GM19328 (cell line): ENCODE results near the gene NTN4.
"Not testable (repeated sequence)": the region's sequence is repeated elsewhere in the genome, so short reads cannot be mapped to it uniquely, and the experiment has no call there.

Source experiments
- ATAC-seq: cut with Tn5 transposase; IDR thresholded peaks from one replicate; pipeline ENCODE4 v1.9.1; 2021; ENCODE audit warnings: mild to moderate bottlenecking, moderate library complexity; ENCODE audit not compliant: unreplicated experiment

Gene NTN4

DNA sequence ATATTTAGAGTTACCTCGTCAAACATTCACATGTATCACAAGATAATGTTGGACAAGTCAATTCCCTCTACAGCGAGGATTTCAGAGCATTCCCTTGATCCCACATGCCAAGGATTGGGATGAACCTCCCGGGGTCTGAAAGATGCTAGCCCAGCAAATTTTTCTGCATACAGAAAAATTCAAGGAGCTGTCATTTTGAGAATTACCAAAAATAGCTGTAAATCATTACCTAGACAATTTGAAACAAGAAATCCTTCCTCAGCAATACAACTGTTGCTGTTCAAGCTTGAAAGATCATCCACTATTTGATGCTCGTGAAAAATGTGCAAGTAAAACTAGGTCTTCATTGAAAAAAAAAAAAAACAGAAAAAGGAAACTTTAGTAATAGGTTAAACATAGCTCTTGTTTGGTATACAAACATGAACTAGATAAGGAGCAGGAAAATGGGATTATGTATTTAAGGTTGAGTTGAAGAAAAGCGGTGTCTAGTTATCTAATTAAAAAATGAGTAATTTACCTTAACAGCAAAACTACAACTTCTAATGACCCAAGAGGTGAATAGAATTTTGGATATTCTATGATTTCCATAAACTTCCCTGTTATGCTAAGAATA is 73.1 kb downstream of the NTN4 start:
- no peak for ATAC-seq

GRCh38 chr12:95715177-95715576 is 75.4 kb downstream of the NTN4 start:
- no peak for ATAC-seq

- no peak for ATAC-seq
Observed at GRCh38 chr12:95712269-95712668, 78.3 kb downstream of the NTN4 start.

GRCh38 chr12:95710386-95710785 is 80.2 kb downstream of the NTN4 start:
- ATAC-seq: no peak

DNA sequence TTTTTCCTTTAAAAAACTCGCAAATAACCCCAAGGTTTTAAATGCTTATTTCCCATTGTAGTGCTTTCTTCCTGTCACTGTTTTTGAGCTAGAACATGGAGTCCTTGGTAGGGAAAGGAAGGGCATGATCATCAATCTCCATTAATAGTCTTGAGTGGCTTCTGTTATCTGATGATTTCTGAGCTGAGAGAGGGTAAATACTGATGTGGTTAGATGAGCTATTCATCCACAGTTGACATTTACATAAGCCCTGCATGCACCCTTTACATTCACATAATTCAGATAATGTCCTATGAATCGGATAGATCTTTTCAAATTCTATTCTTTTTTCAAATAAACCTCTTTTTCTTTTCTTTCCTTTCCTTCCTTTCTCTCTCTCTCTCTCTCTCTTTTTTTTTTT is 81.4 kb downstream of the NTN4 start:
- no peak for ATAC-seq

DNA sequence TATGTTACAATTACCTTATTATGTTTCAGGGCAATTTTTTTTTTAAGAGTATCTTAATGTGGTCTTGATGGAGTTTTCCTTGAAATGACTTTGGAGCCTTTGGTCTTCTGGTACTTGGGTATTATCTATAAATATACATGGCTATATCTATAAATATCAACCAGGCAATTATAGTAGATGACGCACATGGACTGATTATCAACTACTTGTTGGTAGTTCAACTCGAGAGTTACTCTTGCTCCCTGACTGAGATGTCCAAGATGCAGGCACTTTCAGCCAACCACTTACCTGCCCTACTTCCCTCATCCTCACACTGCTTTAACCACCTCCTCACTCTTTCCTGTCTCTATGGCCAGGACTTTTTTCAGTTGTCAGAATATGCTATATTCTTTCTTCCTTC is 85.4 kb downstream of the NTN4 start:
- ATAC-seq: no peak

DNA sequence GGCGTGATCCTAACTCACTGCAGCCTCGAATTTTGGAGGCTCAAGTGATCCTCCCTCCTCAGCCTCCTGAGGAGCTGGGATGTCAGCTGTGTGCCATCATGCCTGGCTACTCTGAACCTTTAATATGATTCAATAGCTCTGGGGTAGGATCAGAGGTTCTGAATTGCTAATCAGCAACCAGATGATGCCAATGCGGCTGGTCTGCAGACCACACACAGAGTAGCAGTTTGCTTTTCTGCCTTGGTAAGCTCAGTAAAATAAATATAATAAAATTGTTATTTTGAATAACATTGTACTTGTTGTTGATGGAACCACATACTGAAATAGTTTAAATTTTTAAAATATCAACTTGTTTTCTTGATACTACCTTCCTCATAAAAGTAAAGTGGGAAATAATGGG is 86.6 kb downstream of the NTN4 start:
- ATAC-seq: no peak

DNA sequence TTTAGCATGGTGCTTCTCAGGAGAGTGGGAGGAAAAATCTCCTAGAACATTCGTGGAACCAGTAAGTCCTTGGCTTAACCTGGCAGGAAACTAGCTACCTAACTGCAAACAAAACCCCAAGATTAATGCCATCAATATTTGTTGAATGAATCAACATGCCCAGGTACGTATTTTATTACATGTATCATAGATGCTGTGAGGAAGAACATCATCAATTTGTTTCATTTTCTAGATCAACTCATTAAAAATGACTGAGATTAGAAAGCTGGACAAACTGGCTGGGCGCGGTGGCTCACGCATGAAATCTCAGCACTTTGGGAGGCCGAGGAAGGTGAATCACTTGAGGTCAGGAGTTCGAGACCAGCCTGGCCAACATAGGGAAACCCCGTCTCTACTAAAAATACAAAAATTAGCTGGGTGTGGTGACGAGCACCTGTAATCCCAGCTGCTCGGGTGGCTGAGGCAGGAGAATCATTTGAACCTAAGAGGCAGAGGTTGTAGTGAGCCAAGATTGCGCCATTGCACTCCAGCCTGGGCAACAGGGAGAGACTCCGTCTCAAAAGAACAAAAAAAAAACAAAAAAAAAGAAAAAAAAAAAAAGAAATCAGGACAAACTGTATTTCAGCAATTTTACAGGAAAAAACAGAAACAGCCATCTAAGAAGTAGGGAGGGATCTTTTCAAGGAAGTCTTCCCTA is 88.7 kb downstream of the NTN4 start:
- ATAC-seq: no peak

GRCh38 chr12:95701275-95701674 is 89.3 kb downstream of the NTN4 start:
- ATAC-seq: no peak

GRCh38 chr12:95700316-95700785 is 90.2 kb downstream of the NTN4 start:
- peak; percentile 93 for ATAC-seq

- no peak for ATAC-seq
Observed at GRCh38 chr12:95699579-95699978, 91.0 kb downstream of the NTN4 start.

GRCh38 chr12:95694136-95694535 is 96.4 kb downstream of the NTN4 start:
- no peak for ATAC-seq

DNA sequence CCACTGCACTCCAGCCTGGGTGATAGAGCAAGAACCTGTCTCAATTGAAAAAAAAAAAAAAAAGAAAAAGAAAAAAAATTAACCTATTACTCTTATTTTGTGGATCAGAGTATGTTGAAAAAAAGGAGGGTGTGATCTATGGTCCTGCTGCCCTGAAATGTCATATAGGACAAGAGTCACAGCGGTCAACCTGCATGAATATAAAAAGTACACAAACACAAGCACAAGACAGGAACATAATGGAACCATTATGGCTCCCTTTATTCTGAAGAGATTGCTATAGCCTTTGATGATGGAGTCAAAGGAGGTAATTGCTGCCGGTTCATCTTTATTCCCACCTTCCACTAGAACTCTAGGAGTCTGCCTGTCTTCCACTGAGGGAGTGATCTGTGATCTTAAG is 96.9 kb downstream of the NTN4 start:
- no peak for ATAC-seq

GRCh38 chr12:95690861-95691635 is 99.5 kb downstream of the NTN4 start:
- no peak for ATAC-seq

DNA sequence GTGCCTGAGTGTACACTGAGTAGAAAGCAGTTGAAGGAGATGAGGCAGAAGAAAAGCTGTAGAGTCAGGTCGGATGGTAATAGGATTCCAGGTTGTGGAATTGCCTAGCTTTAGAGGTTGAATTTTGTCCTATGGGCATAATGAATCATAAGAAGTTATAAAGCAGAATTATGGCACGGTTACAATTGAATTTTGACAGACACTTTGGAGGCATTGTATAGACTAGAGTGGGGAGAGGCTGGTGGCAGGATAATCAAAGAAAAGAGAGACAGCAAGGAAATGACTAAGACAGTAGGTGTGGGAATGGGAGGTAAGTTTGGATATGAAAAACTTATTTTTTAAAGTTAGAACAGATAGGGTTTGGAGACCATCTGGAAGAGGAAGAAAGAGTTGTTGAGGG is 102.6 kb downstream of the NTN4 start:
- ATAC-seq: no peak

DNA sequence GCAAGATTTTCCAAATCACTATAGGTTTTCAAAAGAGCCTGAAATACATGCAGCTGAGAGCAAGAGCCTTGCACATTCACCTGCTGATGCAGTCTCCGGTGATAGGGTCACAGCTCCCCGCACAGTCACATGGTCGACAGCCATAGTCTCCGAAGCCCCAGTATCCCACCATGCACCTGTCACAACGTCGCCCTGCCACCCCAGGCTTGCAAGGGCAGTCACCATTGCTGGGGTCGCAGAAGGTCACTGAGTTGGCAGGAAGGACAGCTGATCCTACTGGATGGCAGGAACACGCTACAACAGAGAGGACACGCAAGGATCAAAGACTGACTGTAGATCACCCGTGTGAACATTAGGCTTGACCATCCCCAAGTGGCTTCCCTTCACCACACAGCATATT is 107.1 kb downstream of the NTN4 start:
- ATAC-seq: no peak

DNA sequence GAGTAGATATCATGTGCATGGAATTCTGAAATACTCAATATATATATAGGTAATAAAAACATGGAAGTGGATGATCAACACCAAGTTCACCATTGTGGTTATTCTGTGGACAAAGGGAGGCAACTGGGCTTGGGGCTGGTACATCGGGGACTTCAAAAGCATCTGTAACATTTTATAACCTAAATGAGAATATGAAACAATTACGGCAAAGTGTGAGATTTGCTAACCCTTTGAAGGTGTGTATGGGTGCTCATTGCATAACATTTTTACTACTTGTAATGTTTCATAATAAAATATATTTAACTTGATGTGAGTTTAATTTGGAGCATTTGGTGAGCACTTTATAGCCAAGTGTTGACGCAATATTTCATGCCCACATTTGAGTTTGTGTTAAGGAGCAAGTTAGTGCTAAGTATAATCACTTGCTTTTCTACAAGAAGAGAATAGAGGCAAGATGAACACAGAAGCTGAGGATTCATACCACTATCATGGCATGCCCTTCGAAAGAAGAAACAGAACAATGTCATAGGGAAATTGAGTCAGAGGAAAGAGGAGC is 109.3 kb downstream of the NTN4 start:
- no peak for ATAC-seq

GRCh38 chr12:95678684-95679083 is 111.9 kb downstream of the NTN4 start:
- no peak for ATAC-seq

DNA sequence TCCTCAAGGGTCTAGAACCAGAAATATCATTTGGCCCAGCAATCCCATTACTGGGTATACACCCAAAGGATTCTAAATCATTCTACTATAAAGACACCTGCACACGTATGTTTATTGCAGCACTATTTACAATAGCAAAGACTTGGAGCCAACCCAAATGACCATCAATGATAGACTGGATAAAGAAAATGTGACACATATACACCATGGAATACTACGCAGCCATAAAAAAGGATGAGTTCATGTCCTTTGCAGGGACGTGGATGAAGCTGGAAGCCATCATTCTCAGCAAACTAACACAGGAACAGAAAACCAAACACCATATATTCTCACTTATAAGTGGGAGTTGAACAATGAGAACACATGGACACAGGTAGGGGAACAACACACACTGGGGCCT is 112.8 kb downstream of the NTN4 start:
- not testable (repeated sequence) for ATAC-seq

- no peak for ATAC-seq
Observed at GRCh38 chr12:95674631-95675030, 115.9 kb downstream of the NTN4 start.

DNA sequence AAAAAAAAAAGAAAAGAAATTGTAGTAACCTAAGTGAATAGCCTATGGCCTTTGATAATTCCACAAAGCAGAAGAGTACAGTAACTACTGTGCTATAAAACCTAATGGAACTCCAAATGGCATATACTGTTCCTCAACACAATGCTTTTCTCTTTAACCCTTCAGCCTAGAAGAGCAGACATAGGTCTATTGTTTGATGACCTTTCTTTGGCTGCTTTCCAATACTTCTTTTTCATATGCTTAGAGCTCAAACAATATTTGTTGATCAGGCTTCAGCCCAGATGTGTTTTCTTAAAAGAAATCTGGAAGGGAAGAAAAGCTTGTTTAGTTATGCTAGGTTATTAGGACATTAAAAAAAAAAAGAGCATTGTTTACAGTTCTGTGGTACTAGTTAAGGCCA is 116.4 kb downstream of the NTN4 start:
- ATAC-seq: no peak

DNA sequence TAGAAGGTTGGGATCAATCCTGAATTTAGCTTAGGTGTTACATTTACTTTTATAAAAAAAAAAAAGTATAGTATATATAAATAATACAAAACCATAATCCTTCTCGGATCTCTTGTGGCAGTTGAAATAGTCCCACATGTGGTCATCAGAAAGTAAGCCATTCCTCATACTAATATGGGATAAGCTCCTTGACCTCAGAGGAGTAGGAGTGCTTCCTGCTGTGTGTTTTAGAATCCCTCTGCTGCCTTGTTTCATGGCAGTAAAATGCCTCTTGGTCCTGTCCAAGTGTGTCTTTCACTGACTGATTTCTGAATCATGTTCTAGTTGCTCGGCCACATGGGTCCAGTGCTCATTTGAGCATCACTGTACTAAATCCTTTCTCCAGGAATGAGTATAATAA is 117.0 kb downstream of the NTN4 start:
- ATAC-seq: no peak
